PC-9 (cell line): ENCODE measurements around the gene MYO18B.

Experiments
- CTCF ChIP-seq: fragments of 200-600 bp; sonication (generic); conservative IDR thresholded peaks from 2 replicates; pipeline ENCODE4 v1.6.1; 2017; ENCODE audit warnings: mixed run types, antibody characterized with exemption, mild to moderate bottlenecking, moderate library complexity
- EZH2 ChIP-seq: fragments of 200-600 bp; sonication (generic); IDR thresholded peaks from 2 replicates; pipeline ENCODE4 v1.8.0; 2017; ENCODE audit warnings: antibody characterized with exemption, low read depth

- TF ChIP-seq CTCF = no peak
- no peak for TF ChIP-seq EZH2
These were observed 110.2 kb downstream of the MYO18B start for GRCh38 chr22:25852223-25852622.
